GM10266 (cell line): Measurements from ENCODE around the gene AURKA.

Experiments used
- DNase-seq: peaks from one replicate; pipeline ENCODE4 v3.0.0; 2012; ENCODE audit errors: extremely low spot score
- TF ChIP-seq, protein P1 (sequence below): IDR thresholded peaks from 2 replicates; pipeline ENCODE4 v1.5.1; 2012; ENCODE audit warnings: mild to moderate bottlenecking, low read depth; ENCODE audit not compliant: control insufficient read depth, insufficient read depth; ENCODE audit errors: missing control alignments

Gene AURKA

GRCh38 chr20:56428881-56429280, 36.9 kb upstream of the AURKA start:
- TF ChIP-seq, protein P1, sequence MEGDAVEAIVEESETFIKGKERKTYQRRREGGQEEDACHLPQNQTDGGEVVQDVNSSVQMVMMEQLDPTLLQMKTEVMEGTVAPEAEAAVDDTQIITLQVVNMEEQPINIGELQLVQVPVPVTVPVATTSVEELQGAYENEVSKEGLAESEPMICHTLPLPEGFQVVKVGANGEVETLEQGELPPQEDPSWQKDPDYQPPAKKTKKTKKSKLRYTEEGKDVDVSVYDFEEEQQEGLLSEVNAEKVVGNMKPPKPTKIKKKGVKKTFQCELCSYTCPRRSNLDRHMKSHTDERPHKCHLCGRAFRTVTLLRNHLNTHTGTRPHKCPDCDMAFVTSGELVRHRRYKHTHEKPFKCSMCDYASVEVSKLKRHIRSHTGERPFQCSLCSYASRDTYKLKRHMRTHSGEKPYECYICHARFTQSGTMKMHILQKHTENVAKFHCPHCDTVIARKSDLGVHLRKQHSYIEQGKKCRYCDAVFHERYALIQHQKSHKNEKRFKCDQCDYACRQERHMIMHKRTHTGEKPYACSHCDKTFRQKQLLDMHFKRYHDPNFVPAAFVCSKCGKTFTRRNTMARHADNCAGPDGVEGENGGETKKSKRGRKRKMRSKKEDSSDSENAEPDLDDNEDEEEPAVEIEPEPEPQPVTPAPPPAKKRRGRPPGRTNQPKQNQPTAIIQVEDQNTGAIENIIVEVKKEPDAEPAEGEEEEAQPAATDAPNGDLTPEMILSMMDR = no peak
- no peak for DNase-seq

DNA sequence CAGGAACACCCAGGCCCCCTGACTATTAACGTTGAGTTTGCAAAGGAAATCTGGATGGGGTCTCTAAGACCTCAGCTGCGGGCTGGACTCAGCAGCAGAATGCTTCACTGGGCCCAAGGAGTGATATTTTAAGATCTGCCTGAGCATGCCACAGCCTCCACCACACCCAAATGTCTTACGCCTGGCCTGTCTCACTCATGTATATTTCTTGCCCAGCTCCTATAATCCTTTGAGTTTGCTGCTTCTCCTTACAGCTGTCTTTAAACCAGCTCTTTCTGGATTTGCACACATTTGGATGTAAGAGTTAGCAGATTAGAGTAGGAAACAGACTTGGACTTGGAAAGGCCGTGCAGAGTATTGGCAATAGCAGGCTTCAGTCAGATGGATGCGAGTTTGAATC, 36.4 kb upstream of the AURKA start:
- no peak for DNase-seq
- TF ChIP-seq, protein P1 = no peak

DNA sequence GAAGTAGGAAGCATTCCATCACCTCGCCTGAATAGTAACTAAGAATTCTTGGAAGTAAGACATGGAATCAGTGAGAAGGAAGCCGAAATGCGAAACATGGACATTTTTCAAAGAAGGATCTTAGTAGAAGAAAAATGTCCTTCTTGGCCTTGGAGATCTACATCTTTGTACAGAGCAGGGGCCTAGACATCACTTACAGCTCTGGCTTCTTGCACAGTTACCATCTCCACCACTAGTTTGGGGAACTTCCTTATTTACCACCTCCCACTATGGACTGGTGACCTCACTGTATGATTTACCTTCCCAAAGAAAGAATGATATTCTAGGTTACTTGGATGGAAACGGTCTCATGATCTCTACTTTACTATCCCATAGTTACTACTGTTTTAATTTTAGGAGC, 35.8 kb upstream of the AURKA start:
- TF ChIP-seq, protein P1 = no peak
- no peak for DNase-seq

DNA sequence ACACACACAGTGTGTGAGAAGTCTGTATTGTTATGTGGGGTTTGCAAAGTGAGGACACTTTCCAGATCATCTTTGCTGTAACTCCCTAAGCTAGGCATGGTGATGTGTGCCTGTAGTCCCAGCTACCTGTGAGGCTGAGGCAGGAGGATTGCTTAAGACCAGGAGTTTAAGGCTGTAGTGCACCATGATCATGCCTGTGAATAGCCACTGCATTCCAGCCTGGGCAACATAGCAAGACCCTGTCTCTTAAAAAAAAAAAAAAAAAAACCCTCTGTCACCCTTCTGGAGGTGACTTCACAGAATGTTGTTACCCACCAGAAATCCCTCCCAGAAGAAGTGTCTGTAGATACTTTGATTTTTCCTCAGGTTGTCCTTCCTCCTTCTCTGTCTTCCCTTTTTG, 34.9 kb upstream of the AURKA start:
- DNase-seq = no peak
- TF ChIP-seq, protein P1 = no peak

GRCh38 chr20:56426026-56426425, 34.0 kb upstream of the AURKA start:
- no peak for DNase-seq
- TF ChIP-seq, protein P1 = no peak

DNA sequence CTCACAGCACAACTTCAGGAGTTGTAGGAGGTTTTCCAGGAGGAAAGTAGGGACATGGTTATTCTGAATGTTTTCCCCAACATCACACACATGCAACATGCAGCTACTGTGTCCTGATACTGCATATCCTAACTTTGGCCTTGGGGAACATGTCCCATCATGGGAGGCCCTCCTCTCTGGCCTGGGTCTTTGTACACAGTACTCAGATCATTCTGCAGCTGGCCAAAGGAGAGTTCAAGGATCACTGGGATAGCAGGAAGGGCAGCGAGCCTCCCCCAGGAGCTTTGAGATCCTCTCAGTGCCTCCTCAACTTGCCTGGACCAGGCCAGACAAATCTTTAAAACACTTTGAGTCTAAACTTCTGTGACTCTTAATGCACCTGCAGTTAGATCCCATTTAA, 32.9 kb upstream of the AURKA start:
- DNase-seq = no peak
- TF ChIP-seq, protein P1 = no peak

GRCh38 chr20:56423886-56424285, 31.9 kb upstream of the AURKA start:
- TF ChIP-seq, protein P1 = no peak
- DNase-seq = no peak
